GM19035 (cell line): ENCODE data around the gene CBFA2T3.

Experiments
- ATAC-seq: cut with Tn5 transposase; IDR thresholded peaks from one replicate; pipeline ENCODE4 v1.9.1; 2021; ENCODE audit not compliant: unreplicated experiment

The CBFA2T3 gene

DNA sequence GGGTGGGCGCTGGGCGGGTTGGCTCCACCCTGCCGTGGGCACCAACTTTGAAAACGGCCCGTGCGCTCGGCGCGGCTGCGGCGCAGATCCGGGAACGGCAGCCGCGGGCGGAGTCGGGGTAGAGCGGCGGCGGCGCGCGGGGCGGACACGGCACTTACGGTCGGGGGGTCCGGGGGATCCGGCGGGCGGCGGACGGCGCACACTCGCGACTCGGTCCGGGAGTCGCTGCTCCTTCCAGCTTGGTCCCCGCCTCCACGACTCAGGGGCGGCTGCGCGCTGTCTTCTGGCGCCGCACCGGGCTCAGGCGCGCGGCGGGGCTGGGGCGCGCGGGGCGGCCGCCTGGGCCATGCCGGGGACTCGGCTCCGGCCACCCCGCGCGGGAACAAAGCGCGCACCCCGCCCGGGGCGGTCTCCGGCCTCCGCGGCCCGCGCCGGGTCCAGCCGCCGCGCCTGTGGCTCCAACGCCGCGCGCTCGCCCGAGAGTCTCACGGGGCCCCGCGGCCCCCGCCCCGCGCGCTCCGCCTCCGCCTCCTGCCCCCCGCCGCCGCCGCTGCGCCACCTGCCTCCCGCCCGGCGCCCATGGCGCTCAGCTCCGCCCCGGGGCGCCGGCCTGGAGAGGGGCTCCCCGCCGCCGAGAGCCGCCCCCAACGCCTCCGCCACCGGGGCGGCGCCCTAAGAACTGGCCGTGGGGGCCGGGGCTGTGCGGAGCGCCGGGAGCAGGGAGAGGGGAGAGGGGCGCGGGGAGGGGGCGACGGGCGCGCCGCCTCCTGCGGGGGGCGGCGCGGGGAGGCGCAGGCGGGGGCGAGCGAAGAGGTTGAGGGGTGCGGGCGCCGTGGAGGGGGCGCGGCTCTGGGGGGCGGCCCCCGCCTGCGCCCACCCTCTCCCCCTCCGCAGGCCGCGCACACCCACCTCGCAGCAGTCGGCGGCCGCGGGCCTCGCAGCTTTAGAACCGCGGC is 35.9 kb downstream of the CBFA2T3 start:
- no peak for ATAC-seq

DNA sequence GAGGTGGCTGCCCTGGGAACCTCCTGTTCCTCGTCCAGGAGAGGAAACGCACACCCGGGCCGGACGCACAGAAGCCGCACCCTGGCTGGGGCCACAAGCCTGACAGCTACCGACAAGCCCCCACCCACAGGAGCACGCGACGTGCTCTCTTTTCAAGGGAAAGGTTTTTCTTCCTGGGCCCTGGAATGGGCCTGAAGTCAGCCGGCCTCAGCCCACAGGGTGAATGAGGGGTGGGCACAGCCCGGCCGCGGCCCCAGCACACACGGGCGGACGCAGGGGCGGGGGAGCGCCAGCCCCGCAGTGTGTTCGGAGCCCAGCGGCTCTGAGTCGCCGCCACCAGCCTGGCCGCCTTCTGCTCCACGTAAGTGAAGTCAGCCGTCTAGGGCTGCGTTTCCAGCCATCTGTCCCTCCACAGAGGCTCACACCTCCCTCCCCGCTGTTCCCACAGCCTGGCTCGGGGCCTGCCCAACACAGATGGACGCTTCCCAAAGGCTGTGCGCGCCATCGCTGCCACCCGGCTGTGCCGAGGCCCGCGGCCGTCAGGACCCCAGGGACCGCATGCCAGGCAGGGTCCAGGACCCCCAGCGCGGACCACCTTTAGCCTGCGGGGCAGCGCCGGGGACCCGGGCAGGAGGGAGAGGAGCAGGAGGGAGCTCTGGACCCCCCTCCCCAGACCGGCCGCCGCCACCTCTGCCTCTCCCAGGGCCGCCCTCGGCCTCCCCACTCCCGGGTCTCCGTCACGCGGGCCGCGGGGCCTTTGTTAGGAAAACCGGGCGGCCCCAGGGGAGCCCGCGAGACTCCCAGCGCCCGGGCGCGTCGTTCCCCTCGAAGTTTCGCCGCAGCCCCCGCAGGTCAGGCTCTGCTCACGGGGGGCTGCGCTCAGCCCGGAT is 36.8 kb downstream of the CBFA2T3 start:
- ATAC-seq: no peak

DNA sequence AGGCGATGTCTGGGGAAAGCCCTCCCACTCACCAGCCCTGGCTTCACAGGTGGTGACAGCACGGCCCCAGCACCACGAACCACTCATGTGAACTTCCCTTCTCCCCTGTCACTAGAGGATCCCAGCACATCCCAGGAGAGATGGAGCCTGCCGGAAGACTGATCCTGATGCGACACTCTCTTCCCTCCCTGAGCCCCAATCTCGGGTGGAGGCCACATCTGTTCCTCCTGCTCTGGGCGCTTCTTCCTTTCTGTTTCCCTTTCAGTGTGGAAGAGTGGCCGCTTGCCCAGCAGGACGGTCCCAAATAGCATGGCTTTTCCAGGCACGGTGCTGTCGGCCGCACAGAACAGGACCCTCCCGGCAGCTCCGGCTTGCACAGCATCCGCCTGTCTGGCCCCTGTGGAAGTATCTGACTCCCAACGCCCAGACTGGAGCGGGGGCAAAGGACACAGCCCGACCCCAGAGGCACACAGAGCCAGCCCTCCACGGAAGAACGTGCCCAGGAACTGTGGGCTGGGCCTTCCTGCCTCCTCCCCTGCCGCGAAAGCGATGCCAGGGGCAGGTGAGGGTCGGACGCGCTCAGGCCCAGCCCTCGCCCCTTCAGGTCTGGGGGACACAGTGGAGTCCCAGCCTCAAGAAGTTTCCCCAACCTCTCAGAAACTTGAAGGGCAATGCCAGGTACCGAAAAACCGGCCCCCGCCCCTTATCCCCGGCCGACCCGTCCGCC is 37.6 kb downstream of the CBFA2T3 start:
- no peak for ATAC-seq

DNA sequence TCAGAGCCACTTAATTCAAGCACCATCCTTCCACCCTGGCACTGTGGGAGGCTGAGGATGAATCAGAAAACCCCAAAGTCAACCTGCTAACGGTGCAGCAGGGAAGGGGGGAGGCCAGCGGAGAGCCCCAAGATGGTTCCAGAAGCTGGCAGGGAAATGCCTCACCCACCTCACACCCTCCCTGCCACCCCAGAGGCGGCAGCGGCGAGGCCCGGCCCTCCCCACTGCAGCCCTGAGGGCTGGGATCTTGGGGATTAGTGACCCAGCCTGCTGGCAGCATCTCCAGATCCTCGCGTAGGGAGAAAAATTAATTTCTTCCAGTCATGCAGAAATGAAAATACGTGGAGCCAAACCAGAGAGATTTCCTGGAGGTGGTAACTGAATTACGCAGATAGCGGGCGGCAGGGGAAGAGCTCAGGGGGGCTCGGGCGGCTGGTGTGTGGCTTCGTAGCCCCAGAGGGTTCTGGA is 38.2 kb downstream of the CBFA2T3 start:
- no peak for ATAC-seq

DNA sequence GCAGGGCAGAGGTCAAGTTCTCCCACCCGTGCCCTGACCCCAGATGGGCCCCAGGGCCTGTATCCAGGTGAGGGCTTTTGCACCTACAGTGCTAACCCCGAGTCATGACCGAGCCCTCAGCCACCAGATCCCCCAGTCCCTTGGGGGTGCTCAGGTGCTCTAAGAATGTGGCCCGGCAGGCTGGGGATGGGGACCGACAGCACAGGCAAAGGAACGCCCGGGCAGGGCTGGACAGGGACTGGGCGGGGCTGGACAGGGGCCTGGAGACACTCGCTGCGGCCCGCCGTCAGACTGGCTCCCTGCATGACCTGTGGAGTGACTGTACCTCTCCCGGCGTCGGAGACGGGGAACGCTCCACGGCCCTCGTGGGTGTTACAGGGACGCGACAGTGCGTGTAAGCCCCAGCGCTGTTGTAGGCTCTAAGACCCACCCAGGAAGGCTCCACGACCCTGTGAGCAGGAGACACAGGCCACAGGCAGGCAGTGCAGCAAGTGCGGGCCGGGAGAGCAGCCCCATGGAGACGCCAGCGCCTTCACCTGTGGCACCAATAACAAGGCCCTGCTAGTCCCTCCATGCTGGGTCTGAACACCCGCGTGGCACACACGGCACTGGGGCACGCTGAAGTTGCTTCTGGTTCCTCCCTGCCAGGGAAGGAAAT is 38.8 kb downstream of the CBFA2T3 start:
- no peak for ATAC-seq

DNA sequence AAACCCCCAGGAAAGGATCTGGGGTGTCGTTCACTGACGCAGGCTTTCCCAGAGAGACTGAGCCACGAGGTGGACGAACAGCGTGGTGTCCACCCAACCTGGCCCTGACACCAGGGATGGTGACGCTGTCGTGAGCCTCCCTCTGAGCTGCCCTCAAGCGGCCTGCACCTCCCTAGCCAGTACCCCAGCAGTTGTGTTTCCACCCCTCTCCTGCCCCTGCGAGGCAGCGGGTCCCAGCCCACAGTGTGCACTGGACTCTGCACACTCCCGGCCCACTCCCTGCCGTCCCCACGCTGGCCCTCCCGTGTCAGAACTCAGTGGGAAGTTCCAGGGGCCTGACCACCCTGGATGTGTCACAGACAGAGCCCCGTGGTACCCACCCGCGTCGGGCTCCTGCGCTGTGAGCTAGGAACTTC is 39.8 kb downstream of the CBFA2T3 start:
- ATAC-seq: no peak

DNA sequence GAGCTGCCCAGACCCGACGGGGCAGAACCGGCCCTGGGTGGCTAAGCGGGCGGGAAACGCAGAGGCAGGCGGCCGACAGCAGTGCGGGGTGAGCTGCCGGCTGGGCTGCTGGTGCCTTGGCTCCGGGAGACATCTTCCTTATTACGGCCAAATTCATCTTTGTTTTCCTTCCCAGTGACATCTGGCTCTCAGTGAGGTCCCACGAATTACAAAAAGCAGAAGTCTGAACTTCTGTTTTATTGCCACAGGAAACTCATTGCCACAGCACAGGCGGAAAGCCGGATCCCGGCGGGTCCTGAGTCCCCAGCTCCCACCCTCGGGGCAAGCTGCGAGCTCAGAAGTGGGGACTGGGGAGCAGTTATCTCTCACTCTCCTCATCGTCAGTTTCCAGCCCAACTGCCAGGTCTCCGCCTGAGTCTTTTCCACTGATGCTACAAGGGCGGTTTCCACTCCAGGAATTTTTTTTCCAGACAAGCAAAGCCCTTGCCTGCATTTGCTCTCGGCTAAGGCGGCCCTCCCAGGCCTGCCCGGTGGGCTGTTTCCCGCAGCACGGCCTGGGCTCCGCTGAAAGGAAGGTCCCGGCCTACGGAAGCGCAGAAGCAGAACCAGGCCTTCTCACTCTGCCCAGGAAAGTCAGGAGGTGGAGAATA is 40.3 kb downstream of the CBFA2T3 start:
- no peak for ATAC-seq

DNA sequence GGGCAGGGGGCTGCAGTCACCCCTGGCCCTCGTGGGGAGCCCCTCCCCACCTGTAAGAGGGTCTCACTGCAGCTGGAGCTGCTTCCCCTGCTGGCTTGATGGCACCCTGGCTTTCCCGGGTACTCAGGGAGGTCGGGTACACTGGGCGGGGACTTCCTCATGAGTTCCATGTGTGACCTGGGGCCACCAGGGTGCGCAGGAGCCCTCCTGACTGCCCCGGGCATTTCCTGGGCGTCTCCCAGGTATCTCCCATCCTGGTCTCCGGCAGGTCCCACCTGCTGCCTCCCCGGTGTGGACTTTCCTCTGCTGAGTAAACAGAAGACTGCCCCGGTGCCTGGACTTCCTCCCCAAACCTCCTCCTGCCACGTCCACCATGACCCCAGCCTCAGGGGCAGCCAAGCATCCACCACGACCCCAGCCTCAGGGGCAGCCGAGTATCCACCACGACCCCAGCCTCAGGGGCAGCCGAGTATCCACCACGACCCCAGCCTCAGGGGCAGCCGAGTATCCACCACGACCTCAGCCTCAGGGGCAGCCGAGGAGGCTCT is 40.9 kb downstream of the CBFA2T3 start:
- ATAC-seq: no peak

DNA sequence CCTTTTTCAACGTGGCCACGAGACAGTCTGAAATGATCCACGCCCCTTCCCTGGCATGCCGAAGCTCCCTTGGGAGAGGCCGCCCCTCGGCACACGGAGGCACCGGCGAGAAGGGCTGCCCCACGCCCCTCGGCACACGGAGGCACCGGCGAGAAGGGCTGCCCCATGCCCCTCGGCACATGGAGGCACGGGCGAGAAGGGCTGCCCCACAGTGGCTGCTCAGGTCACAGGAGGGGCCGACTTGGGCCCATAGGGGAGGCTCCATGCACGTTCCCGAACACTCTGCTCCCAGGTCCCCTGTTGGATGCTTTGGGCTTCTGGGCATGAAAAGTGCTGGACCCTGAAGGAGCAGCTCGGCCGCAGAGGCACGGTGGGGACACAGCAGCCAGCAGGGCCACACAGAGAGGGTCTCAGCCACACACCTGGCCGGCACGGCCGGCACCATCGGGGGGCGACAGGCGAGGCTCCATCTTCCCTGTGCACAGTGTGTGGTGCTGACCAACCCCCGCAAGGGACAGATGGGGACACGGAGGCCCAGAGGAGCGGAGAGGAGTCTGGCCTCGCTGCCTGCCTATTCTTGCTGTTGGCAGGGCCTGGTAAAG is 42.8 kb downstream of the CBFA2T3 start:
- ATAC-seq: no peak

DNA sequence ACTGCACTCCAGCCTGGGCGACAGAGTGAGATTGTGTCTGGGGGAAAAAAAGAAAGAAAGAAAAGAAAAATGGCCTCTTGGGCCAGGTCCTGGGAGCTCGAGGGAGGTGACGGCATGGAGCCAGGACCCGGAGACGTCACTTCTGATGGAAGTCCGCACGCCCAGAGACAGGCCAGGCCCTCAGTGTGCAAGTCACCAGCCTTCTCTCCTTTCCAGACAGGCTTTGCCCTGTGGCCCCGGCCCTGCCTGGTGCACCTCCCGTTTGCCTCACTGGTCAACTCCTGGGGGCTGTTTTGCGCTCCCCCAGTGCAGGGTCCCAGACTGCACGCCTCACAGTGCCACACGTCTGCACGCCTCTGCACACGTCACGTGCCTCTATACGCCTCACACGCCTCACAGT is 44.1 kb downstream of the CBFA2T3 start:
- ATAC-seq: no peak

DNA sequence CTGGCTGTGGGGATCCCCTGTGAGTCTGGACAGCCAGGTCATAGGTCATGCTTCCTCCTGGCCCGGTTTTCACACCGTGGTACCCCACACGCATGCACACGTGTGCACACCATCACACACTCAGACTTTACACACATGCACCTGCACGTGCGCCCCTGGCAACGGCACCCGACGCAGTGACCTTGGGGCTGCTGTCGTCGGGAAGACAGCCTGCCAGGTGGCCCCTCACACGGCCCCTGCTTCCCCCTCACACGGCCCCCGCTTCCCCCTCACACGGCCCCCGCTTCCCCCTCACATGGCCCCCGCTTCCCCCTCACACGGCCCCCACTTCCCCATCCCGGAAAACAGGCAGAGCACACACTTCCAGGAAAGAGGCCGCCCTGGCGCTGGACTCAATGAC is 45.1 kb downstream of the CBFA2T3 start:
- ATAC-seq: no peak

DNA sequence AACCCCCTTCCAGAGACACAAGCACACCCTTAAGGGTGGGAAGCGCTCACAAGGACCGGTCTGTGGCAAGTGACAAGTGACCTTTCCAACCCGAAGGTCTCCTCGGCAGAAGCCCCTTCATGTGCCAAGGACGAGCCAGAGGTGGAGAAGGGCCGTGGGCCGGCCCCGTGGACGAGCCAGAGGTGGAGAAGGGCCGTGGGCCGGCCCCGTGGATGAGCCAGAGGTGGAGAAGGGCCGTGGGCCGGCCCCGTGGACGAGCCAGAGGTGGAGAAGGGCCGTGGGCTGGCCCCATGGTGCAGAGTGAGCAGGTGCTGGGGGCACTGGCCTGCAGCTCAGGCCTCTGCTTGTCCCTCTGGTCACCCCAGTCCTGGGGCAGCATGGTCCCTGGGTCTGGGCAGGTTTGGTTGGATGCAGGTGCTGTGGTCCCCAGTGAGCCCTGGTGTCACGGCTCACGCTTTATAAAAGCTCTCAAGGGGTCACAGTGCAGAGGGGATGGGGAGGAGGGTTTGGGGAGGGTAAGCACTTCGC is 45.6 kb downstream of the CBFA2T3 start:
- no peak for ATAC-seq

DNA sequence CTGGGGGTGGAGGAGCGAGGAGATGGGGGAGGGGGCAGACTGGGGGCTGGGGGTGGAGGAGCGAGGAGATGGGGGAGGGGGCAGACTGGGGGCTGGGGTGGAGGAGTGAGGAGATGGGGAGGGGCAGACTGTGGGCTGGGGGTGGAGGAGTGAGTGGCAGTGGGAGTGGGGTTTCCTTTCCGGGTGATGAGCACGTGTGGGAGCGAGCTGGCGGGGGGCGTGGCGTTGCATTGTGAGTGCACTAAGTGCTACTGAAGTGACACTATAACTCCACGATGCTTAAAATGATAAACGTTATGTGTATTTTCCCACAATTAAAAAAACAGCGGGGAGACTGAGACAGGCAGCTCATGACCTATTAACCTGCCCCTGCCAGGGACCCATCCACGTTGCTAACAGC is 46.3 kb downstream of the CBFA2T3 start:
- ATAC-seq: no peak

DNA sequence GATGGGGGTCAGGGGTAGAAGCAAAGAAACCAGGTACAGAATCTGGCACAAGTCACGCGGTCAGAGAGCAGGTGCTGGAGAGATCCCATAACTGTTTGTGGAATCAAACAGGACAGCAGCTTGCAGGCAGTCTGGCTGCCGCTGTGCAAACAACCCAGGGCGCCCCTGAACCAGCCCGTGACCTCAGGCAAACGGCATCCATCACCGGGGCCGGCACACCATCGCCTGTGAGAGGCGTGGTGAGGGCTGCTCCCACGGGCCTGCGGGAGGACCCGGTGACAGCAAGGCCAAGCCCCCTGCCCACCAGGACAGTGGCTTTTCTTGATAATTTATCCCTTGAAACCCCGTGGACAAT is 47.9 kb downstream of the CBFA2T3 start:
- ATAC-seq: no peak

DNA sequence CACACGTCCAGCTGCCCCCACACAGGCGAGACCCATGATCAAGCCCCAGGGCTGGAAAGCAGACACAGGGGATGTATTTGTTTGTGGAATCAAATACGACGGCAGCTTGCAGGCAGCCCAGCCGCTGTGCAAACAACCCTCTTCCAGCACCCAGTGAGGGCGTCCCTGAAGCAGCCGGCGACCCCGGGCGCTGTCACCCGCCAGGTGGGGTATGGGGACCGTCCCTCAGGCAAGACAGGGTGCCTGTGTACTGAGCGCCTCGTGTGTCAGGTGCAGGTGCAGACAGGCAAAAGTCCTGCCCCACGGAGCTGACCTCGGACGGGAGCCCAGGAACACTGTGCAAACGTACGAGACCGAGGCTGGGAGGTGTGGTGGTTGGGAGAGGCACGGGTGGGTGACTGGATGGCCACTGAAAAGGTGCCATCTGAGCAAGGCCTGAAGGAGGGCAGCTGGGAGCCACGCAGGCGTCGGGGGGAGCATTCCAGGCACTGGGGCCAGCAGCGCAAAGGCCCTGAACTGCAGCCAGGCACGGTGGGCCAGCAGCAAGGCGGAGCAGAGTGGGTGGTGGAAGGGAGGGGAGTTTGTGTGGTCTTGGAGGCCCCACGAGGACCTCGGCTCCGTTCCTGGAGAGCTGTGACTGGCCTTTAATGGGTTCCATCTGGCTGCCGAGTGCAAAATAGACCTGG is 48.5 kb downstream of the CBFA2T3 start:
- no peak for ATAC-seq

DNA sequence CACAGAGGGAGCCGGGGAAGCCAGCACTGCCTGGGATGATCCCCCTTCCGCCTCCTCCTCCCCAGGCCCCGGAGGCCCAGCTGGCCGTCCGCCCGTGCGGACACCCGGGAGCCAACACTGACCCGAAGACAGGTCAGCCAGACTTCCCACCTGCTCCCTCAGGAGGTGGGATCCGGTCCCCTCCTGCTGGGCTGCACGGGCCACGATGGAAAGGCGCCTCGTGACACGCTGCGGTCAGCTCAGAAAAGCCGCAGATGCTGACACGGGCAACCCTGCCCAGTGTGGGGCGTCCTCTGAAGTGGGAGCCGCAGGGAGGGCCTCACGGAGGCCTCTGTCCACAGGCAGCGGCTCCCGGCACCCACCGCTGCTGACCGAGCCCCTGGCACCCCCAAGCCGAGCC is 49.3 kb downstream of the CBFA2T3 start:
- ATAC-seq: no peak

DNA sequence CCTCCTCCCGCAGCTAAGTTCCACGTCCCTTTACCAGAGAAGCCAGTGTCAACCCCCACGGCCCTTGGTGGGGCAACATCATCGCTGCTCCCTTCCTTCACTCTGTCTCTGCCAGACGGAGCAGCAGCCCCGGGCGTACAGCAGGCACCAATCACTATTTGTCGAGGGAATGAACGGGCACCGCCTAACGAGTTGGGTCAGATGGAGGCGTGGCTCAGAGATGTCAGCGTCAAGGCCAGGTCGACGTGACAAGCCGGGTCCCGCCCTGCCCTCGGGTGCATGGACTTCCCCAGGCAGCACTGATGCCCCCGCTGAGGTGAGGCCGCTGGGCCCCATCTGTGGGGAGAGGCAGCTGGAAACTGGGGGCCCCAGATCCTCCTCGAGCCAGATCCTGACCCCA is 50.0 kb downstream of the CBFA2T3 start:
- ATAC-seq: no peak

DNA sequence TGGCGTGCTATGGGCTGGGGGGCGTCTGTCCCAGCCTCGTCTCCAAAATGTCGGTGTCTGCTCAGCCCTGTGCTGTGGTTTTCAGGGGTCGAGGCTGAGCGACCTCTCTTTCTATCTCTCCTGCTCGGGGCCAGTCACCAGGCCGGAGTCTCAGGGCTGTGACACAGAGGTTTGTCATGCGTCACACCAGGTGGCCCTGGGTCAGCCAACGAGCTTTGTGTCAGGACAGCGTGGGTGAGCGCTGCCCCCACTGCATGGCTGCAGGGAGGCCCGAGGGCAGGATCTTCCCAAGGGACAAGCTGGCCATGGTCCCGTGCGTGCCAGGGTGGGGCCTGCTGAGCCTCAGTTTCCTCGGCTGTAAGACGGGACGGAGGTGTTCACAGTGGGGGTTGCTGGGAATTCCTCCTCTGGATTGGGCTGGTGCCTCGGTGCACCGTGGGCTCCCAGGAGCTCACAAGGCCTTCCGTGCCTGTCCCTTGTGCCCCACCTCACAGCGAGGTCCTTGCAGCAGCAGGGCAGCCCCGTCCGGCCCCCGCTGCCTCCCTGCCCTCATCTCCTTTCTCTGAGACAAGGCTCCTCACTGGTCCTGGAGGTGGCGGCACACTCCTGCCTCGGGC is 50.5 kb downstream of the CBFA2T3 start:
- ATAC-seq: no peak
